Fibroblast of skin of abdomen (primary cell): ENCODE results near the gene FGD1.

ENCODE experiments used
- DNase-seq: peaks from one replicate; pipeline ENCODE4 v3.0.0-alpha.2; 2013

FGD1 gene

DNA sequence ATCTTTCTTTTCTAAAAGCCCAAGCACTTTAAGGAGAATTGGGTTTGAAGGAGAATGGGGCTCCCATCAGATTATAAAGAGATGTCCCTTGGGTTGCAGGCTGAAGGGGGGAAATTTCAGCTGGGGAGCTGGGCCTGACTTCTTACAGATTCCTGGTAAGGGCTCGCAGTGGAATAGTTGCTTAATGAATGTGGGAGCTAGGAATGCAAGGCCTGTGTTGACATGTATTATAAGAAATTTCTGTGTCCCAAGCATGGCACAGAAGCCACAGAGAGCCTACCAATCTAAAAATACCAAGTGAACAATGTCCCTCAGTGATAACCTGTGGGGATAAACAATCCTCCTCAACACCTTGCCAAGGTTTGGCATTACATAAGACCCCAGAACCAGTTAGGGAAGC is 98.9 kb downstream of the FGD1 start:
- DNase-seq, result no peak
